Heart right ventricle (tissue), 16 donors: Measurements from ENCODE around the gene ARL15. TPM values are rescaled to one million over a fixed set of nuclear protein-coding genes. Genes with fewer than 3 reads are reported as not detected.

Experiments
- ATAC-seq, 8 donors: fragments of 200-7000 bp; cut with Tn5 transposase; one replicate each; pipeline ENCODE4 v1.9.1; 2020; ENCODE audit warnings: mild to moderate bottlenecking in 8 of 8, moderate library complexity in 8 of 8, moderate number of reproducible peaks in 1 of 8
- DNase-seq, 2 donors: peaks; one replicate each; pipeline ENCODE4 v3.0.0-alpha.2; 2020
- H3K27ac ChIP-seq, 10 donors: fragments of 200-600 bp; sonication (generic) in 2 of 10; one replicate each; pipeline versions ENCODE4 v1.5.0 to v1.8.0; 2020 to 2022; ENCODE audit warnings: mild to moderate bottlenecking in 3 of 10
- H3K27me3 ChIP-seq, 7 donors: fragments of 200-600 bp; one replicate each; pipeline ENCODE4 v1.8.0; 2021 to 2022; ENCODE audit warnings: mild to moderate bottlenecking in 2 of 7
- H3K36me3 ChIP-seq, 9 donors: fragments of 200-600 bp; sonication (generic) in 1 of 9; one replicate each; pipeline versions ENCODE4 v1.5.0 to v1.8.0; 2020 to 2022; ENCODE audit warnings: mild to moderate bottlenecking in 2 of 9
- H3K4me1 ChIP-seq, 9 donors: fragments of 200-600 bp; sonication (generic) in 1 of 9; one replicate each; pipeline versions ENCODE4 v1.5.0 to v1.8.0; 2020 to 2022; ENCODE audit warnings: mild to moderate bottlenecking in 4 of 9
- H3K4me3 ChIP-seq, 10 donors: fragments of 200-600 bp; sonication (generic) in 2 of 10; one replicate each; pipeline versions ENCODE4 v1.5.0 to v1.8.0; 2020 to 2022; ENCODE audit warnings: mild to moderate bottlenecking in 7 of 10, moderate library complexity in 2 of 10
- H3K9me3 ChIP-seq, 11 donors: fragments of 200-600 bp in 10 of 11; sonication (generic) in 2 of 11; one replicate each; pipeline versions ENCODE4 v1.5.0 to v1.8.0; 2013 to 2022; ENCODE audit warnings: mild to moderate bottlenecking in 2 of 11, control low read depth in 1 of 11, moderate library complexity in 1 of 11
- CTCF ChIP-seq, 9 donors: fragments of 200-600 bp; sonication (generic) in 2 of 9; IDR thresholded peaks; one replicate each; pipeline versions ENCODE4 v1.5.0 to v1.8.0; 2021 to 2022; ENCODE audit warnings: antibody characterized with exemption in 9 of 9, mild to moderate bottlenecking in 5 of 9, moderate library complexity in 1 of 9
- WGBS, 2 donors: extraction: QIAGEN DNeasy Blood & Tissue Kit; methylation state at CpG; one replicate each; pipeline ENCODE4 v1.1.7; 2013; ENCODE audit warnings: inconsistent platforms in 1 of 2; 5-methylcytosine and 5-hydroxymethylcytosine counted together
- intact Hi-C, 10 donors: fragments of 100-400 bp; cut with DNase I; formaldehyde crosslinking; loops; one replicate each; pipeline versions ENCODE4 v1.11.1 to v1.14.2; 2022
- polyA plus RNA-seq, 2 donors: library from polyadenylated mRNA; stranded (reverse); fragments of 200-250 nt; gene quantifications; one replicate each; pipeline ENCODE4 v1.2.3, GENCODE V29; 2013
- total RNA-seq, 10 donors: library from RNA; stranded (reverse); fragmentation: NEBNext Ultra II Directional in 3 of 10; extraction: Animal tissue kit (Norgen Biotek cat#: 25700) in 3 of 10; gene quantifications; one replicate each; pipeline versions ENCODE4 v1.2.1 to v1.2.4, GENCODE V29; 2021 to 2023
- donor health status: Arrhythmogenic right ventricular cardiomyopathy.
- donor health status: ischemic (EF 13 %, LVEDD 7.1; RV severe dilation, severe dysfunction).
- donor health status: healthy with polysubstance abuse.
- donor health status: DM: no; HTN: yes; CAD: no.
- donor health status: DM: no; HTN: no; CAD: no.
- donor health status: ischemic (EF 25% LVEDD 6.9; RV normal size, moderate dysfunction).
- donor health status: ischemic (EF 25% LVEDD 5.7; RV mildly dilated, moderate dysfunction).
- donor health status: healthy.
- donor health status: DM: yes; HTN: yes; CAD: no.
- donor health status: Ischemic cardiomyopathy.
- donor health status: ischemic (EF 35%, LVEDD 5.7; RV mildly dilated, moderate dysfunction).
- donor health status: nonischemic (EF 11% LVEDD 7.7; RV severe dilation, severe dysfunction).
- donor health status: DM: yes; HTN: yes; CAD: no.
- donor health status: PGD.
- donor health status: ischemic (EF 29% LVEDD 5.4; RV normal size, mild dysfunction).
- donor health status: nonischemic (EF 23%, LVEDD 6.1; RV moderate dilation, normal function).

The ARL15 gene
- total and polyA plus RNA-seq, 12 donors, result 7.8 to 31.8 (median 26.9) TPM

GRCh38 chr5:53956632-53957031, 353.7 kb downstream of the ARL15 start:
- Histone ChIP-seq H3K9me3 (peaks cover 0 to 38% (median 11%) of the 10 kb centered on the region in 11 donors), H3K4me3 (no peak overlapping the region), H3K27me3 (no peaks in the 10 kb centered on the region), H3K4me1 (peaks cover 0 to 5% (median 0%) of the 10 kb centered on the region in 9 donors), H3K36me3 (peaks cover 0 to 7% (median 0%) of the 10 kb centered on the region in 9 donors), H3K27ac (no peak overlapping the region)
- intact Hi-C loops, result no loop called here
- ATAC-seq, result no peak
- TF ChIP-seq CTCF (IDR thresholded peaks at IDR 0.05), result no peak
- DNase-seq, result no peak

DNA sequence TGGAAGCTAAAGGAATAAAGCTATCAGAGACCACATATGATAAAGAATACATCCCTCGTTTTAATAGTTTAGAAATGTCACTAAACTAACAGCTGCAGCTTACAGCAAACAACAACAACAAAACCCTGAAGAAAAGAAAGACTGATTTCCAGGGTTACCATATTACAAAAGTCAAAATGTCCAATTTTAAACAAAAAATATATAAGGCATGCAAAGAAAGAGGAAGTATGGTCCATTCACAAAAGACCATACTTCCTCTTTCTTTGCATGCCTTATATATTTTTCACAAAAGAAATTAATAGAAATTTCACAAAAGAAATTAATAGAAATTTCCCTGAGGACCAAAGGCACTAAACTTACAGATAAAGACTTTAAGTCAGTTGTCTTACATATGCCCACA, 354.2 kb downstream of the ARL15 start:
- DNase-seq (no peak), ATAC-seq (no peak)
- Histone ChIP-seq H3K4me1 (peaks cover 0 to 7% (median 0%) of the 10 kb centered on the region in 9 donors), H3K9me3 (peaks cover 0 to 38% (median 11%) of the 10 kb centered on the region in 11 donors), H3K27me3 (no peaks in the 10 kb centered on the region), H3K27ac (no peak overlapping the region), H3K36me3 (peaks cover 0 to 7% (median 0%) of the 10 kb centered on the region in 9 donors), H3K4me3 (no peak overlapping the region)
- 84 to 88% methylated on average over 1 of the region's 1 CpG for WGBS, 2 donors
- intact Hi-C loops, result no loop called here
- TF ChIP-seq CTCF (IDR thresholded peaks at IDR 0.05), result no peak

- DNase-seq, result no peak
- no peak for TF ChIP-seq CTCF (IDR thresholded peaks at IDR 0.05)
- Histone ChIP-seq H3K4me3 (no peak overlapping the region), H3K27me3 (no peaks in the 10 kb centered on the region), H3K36me3 (no peaks in the 10 kb centered on the region), H3K27ac (no peak overlapping the region), H3K4me1 (peaks cover 0 to 23% (median 0%) of the 10 kb centered on the region in 9 donors), H3K9me3 (no peaks in the 10 kb centered on the region)
- no peak for ATAC-seq
- intact Hi-C loops, result no loop called here
- 74 to 75% methylated on average over 3 of the region's 3 CpGs for WGBS, 2 donors
Observed at GRCh38 chr5:53950621-53951020, 359.8 kb downstream of the ARL15 start.

DNA sequence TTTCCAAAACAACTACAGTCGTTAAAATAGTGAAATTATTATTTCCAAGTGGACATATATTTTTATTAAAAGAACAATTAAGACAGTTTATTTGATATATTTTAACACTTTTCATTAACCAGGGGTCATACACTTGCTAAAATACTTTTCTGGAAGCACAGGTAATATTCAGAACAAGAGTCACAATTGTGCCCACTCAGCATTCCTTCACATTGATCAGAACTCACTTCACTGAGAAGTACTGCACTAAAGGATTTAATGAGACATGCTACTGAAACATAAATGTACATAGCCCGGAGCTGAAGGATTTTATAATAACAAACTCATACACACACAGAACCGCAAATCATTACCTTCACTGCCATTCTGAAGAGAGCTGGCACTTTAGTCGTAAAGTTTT, 361.8 kb downstream of the ARL15 start:
- no peak for DNase-seq
- no peak for ATAC-seq
- Histone ChIP-seq H3K27ac (no peak overlapping the region), H3K36me3 (peaks cover 0 to 10% (median 0%) of the 10 kb centered on the region in 9 donors), H3K27me3 (no peaks in the 10 kb centered on the region), H3K4me3 (no peak overlapping the region), H3K4me1 (peaks cover 0 to 31% (median 0%) of the 10 kb centered on the region in 9 donors), H3K9me3 (no peaks in the 10 kb centered on the region)
- intact Hi-C loops, result no loop called here
- TF ChIP-seq CTCF (IDR thresholded peaks at IDR 0.05), result no peak
- WGBS, 2 donors, result 96 to 98% methylated on average over 4 of the region's 4 CpGs
